ENCODE measurements around the gene B4GALT1.

GRCh38 chr9:33165263-33166151 lies 1.6 kb downstream of the B4GALT1 start:
- TF ChIP-seq POLR2A (IDR thresholded peaks at IDR 0.05; ENCODE audit: low read length) (peak; percentile 90), GATA1 (IDR thresholded peaks at IDR 0.05; ENCODE audit: low read depth, low read length) (no peak)
